A673 (cell line): ENCODE measurements around the gene AQP4. TPM values are rescaled to one million over a fixed set of nuclear protein-coding genes. Genes with fewer than 3 reads are reported as not detected.

ENCODE experiments used
- Bru-seq: library from RNA; stranded (reverse); fragments of 400-500 nt; gene quantifications from one replicate; lab custom pipeline; 2021; lab: Mats Ljungman, UMichigan
- BruChase-seq, 2 experiments: library from RNA; stranded (reverse); fragments of 400-500 nt; gene quantifications; one replicate each; lab custom pipeline; 2021; lab: Mats Ljungman, UMichigan
- BruUV-seq: library from RNA; stranded (reverse); fragments of 400-500 nt; replicated peaks from 2 replicates; lab custom pipeline; 2021; lab: Mats Ljungman, UMichigan
- CTCF ChIA-PET: fragments of 300-600 bp; sonication (Branson Sonifier 250); formaldehyde crosslinking; loops from one replicate; lab custom pipeline; 2022; ENCODE audit warnings: antibody characterized with exemption; lab: Charles Lee
- POLR2A ChIA-PET: fragments of 300-600 bp; sonication (Branson Sonifier 250); formaldehyde crosslinking; loops from one replicate; lab custom pipeline; 2022; ENCODE audit warnings: antibody characterized with exemption; ENCODE audit not compliant: low non-redundant PET; lab: Charles Lee
- DNase-seq: peaks from one replicate; pipeline ENCODE4 v3.0.0-alpha.2; 2015; ENCODE audit warnings: low spot score
- H3K27ac ChIP-seq: fragments of 200-600 bp; sonication (generic); 2 replicates; pipeline ENCODE4 v1.5.1; 2016; ENCODE audit warnings: mixed run types, low read depth, mild to moderate bottlenecking, mixed read lengths, antibody characterized with exemption, low read length; ENCODE audit not compliant: poor library complexity, severe bottlenecking
- H3K27me3 ChIP-seq: fragments of 200-600 bp; sonication (generic); replicated peaks from 2 replicates; pipeline ENCODE4 v1.6.1; 2017; ENCODE audit warnings: mixed run types, low read depth, mild to moderate bottlenecking, mixed read lengths, antibody characterized with exemption, low read length; ENCODE audit not compliant: insufficient read depth, poor library complexity
- H3K36me3 ChIP-seq: fragments of 200-600 bp; sonication (generic); 2 replicates; pipeline ENCODE4 v1.6.1; 2016; ENCODE audit warnings: mixed run types, mild to moderate bottlenecking, mixed read lengths, antibody characterized with exemption, low read length; ENCODE audit not compliant: insufficient read depth, poor library complexity, severe bottlenecking
- H3K4me1 ChIP-seq: fragments of 200-600 bp; sonication (generic); 2 replicates; pipeline ENCODE4 v1.6.1; 2017; ENCODE audit warnings: mixed run types, mild to moderate bottlenecking, mixed read lengths, antibody characterized with exemption, low read length; ENCODE audit not compliant: insufficient read depth, poor library complexity, severe bottlenecking
- H3K4me3 ChIP-seq: fragments of 200-600 bp; sonication (generic); 2 replicates; pipeline ENCODE4 v1.5.1; 2016; ENCODE audit warnings: low read depth, mixed run types, mild to moderate bottlenecking, mixed read lengths, low read length; ENCODE audit not compliant: poor library complexity, severe bottlenecking
- H3K9me3 ChIP-seq: fragments of 200-600 bp; sonication (generic); 2 replicates; pipeline ENCODE4 v1.6.1; 2016; ENCODE audit warnings: mixed run types, low read depth, mild to moderate bottlenecking, mixed read lengths, antibody characterized with exemption, low read length; ENCODE audit not compliant: poor library complexity, severe bottlenecking
- CTCF ChIP-seq: fragments of 300-800, 200-600 bp; sonication (generic); conservative IDR thresholded peaks from 2 replicates; pipeline ENCODE4 v1.5.1; 2017; ENCODE audit warnings: low read depth, mild to moderate bottlenecking, antibody characterized with exemption, low read length, moderate library complexity, mixed read lengths
- EZH2 ChIP-seq: fragments of 200-600 bp; sonication (generic); IDR thresholded peaks from 2 replicates; pipeline ENCODE4 v1.6.1; 2017; ENCODE audit warnings: borderline replicate concordance, low read depth, mild to moderate bottlenecking, mixed read lengths, antibody characterized with exemption, low read length; ENCODE audit not compliant: poor library complexity, severe bottlenecking
- intact Hi-C: fragments of 100-400 bp; cut with micrococcal nuclease; formaldehyde crosslinking; loops from one replicate; pipeline ENCODE4 v1.10.0; 2022; ENCODE audit not compliant: unreplicated experiment
- long read RNA-seq: library from polyadenylated mRNA; stranded (forward); transcript quantifications from one replicate; pipeline ENCODE4 v2.0.0, GENCODE V29; 2022
- total RNA-seq: library from RNA; stranded (reverse); gene quantifications from 2 replicates; pipeline ENCODE4 v1.2.3, GENCODE V29; 2021

Gene AQP4
- total RNA-seq (not detected in 2 replicates), Bru-seq, nascent RNA (not detected), BruChase-seq, experiment 1, labeled RNA remaining after a 2-hour chase (not detected), BruChase-seq, experiment 2, labeled RNA remaining after a 6-hour chase (not detected)
- long read RNA-seq, result 0 reads

GRCh38 chr18:26865557-26865956 is at the start of gene AQP4:
AQP4 (minus strand) TSS chr18:26865707; CDS start chr18:26865689, 18 bp downstream.
- TF ChIP-seq CTCF, result no peak
- TF ChIP-seq EZH2, result no peak
- CTCF ChIA-PET, result no interaction called here
- DNase-seq, result no peak

GRCh38 chr18:26911840-26912239 is 46.3 kb upstream of the AQP4 start:
- intact Hi-C loops, result no loop called here
- CTCF ChIA-PET, result interaction anchor here (0.6 kb wide), 1 partner anchor 45 kb away, joined by 9 read pairs; no protein-coding TSS in a partner anchor
- POLR2A ChIA-PET, result no interaction called here

More at GRCh38 chr18:26865557-26865956, at the start of gene AQP4:
- no peaks in the 10 kb centered on the region for H3K9me3 ChIP-seq
- BruUV-seq, result no TSS peak
- H3K4me3 ChIP-seq, result no peak within 1 kb of the TSS
- no peaks in the 10 kb centered on the region for H3K36me3 ChIP-seq
- POLR2A ChIA-PET, result no interaction called here
- H3K27me3 ChIP-seq, result peaks cover 15% of the 10 kb centered on the region
- intact Hi-C loops, result no loop called here
- no peaks in the 10 kb centered on the region for H3K4me1 ChIP-seq
- H3K27ac ChIP-seq, result no peak within 1 kb of the TSS

GRCh38 chr18:26909599-26910290 is 44.2 kb upstream of the AQP4 start:
- no peaks in the 10 kb centered on the region for H3K4me1 ChIP-seq

More at GRCh38 chr18:26911840-26912239, 46.3 kb upstream of the AQP4 start:
- Histone ChIP-seq H3K27ac (no peak overlapping the region), H3K4me1 (no peaks in the 10 kb centered on the region), H3K9me3 (no peaks in the 10 kb centered on the region), H3K36me3 (no peaks in the 10 kb centered on the region), H3K27me3 (no peaks in the 10 kb centered on the region), H3K4me3 (no peak overlapping the region)
- TF ChIP-seq CTCF (no peak), EZH2 (no peak)
- no TSS peak for BruUV-seq
- no peak for DNase-seq

More at GRCh38 chr18:26909599-26910290, 44.2 kb upstream of the AQP4 start:
- intact Hi-C loops, result no loop called here
- Histone ChIP-seq H3K27ac (no peak overlapping the region), H3K9me3 (no peaks in the 10 kb centered on the region), H3K36me3 (no peaks in the 10 kb centered on the region), H3K4me3 (no peak overlapping the region), H3K27me3 (no peaks in the 10 kb centered on the region)
- CTCF ChIA-PET, result no interaction called here
- BruUV-seq, result no TSS peak
- TF ChIP-seq CTCF, result no peak
- TF ChIP-seq EZH2, result no peak
- POLR2A ChIA-PET, result no interaction called here
- DNase-seq, result no peak
